Measurements from ENCODE around the gene PPP1R14C.

DNA sequence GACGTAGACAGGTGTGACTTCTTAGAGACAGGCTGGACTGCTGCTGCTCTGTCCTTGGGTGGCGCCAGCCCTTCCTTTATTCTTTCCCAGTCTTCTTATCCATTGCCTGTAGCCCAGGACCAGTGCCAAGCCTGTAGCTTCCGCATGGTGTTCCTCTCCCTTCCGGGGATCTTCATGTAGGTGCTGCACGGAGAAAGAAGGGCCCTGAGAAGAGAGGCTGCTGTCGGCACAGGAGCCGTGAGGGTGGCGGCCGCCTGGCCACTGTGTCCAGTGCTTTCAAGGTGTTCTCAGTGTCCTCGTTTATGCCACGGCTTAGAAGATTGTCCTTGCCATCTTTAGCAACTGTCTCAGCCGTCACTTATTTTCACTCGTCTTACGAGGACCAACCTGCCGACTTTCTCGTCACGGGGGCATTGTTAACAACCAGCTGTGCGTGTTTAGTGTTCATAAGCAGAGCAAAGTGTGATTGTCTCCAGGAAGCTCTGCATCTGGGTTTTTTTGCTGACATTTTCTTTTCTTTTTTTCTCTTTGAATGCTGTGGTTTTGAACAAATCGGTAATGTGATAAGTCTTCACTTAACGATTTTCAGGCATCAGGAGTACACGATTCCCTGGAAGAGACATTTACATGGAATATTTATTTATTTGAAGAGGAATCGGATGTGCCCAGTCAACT is 61.2 kb downstream of the PPP1R14C start:
- TF ChIP-seq, protein P1, sequence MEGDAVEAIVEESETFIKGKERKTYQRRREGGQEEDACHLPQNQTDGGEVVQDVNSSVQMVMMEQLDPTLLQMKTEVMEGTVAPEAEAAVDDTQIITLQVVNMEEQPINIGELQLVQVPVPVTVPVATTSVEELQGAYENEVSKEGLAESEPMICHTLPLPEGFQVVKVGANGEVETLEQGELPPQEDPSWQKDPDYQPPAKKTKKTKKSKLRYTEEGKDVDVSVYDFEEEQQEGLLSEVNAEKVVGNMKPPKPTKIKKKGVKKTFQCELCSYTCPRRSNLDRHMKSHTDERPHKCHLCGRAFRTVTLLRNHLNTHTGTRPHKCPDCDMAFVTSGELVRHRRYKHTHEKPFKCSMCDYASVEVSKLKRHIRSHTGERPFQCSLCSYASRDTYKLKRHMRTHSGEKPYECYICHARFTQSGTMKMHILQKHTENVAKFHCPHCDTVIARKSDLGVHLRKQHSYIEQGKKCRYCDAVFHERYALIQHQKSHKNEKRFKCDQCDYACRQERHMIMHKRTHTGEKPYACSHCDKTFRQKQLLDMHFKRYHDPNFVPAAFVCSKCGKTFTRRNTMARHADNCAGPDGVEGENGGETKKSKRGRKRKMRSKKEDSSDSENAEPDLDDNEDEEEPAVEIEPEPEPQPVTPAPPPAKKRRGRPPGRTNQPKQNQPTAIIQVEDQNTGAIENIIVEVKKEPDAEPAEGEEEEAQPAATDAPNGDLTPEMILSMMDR (conservative IDR thresholded peaks at IDR 0.05; ENCODE audit: low read depth, low read length): no peak
- TF ChIP-seq EZH2 (IDR thresholded peaks at IDR 0.05; ENCODE audit: borderline replicate concordance, low read depth, low read length, poor library complexity, severe bottlenecking): no peak

All from A673 (cell line).